Uterus (tissue), 2 donors: ENCODE results near the gene SDHC.

ENCODE experiments used
- POLR2A ChIP-seq, 2 donors: fragments of 450-650 bp; IDR thresholded peaks; one replicate each; pipeline ENCODE4 v1.6.1; 2016; ENCODE audit warnings: antibody characterized with exemption in 2 of 2, mild to moderate bottlenecking in 1 of 2, moderate library complexity in 1 of 2
- TF ChIP-seq, protein P1 (sequence below), 4 experiments: fragments of 200-600 bp in 2 of 4; fragments of 450-650 bp in 2 of 4; sonication (generic) in 2 of 4; IDR thresholded peaks; one replicate each; pipeline ENCODE4 v1.5.1; 2016 to 2019; ENCODE audit warnings: antibody characterized with exemption in 4 of 4, mild to moderate bottlenecking in 2 of 4, moderate library complexity in 1 of 4

GRCh38 chr1:161364332-161364731 lies 50.2 kb downstream of the SDHC start:
- no peak for TF ChIP-seq POLR2A (IDR thresholded peaks at IDR 0.05)
- TF ChIP-seq, protein P1, sequence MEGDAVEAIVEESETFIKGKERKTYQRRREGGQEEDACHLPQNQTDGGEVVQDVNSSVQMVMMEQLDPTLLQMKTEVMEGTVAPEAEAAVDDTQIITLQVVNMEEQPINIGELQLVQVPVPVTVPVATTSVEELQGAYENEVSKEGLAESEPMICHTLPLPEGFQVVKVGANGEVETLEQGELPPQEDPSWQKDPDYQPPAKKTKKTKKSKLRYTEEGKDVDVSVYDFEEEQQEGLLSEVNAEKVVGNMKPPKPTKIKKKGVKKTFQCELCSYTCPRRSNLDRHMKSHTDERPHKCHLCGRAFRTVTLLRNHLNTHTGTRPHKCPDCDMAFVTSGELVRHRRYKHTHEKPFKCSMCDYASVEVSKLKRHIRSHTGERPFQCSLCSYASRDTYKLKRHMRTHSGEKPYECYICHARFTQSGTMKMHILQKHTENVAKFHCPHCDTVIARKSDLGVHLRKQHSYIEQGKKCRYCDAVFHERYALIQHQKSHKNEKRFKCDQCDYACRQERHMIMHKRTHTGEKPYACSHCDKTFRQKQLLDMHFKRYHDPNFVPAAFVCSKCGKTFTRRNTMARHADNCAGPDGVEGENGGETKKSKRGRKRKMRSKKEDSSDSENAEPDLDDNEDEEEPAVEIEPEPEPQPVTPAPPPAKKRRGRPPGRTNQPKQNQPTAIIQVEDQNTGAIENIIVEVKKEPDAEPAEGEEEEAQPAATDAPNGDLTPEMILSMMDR (IDR thresholded peaks at IDR 0.05) = no peak
